GM19023 (cell line): ENCODE measurements around the gene SELENBP1.
A peak's percentile ranks its signal among the peaks of the same experiment; 100 is the strongest.
"Not testable (repeated sequence)": the region's sequence is repeated elsewhere in the genome, so short reads cannot be mapped to it uniquely, and the experiment has no call there.

Source experiments
- ATAC-seq: cut with Tn5 transposase; IDR thresholded peaks from one replicate; pipeline ENCODE4 v1.9.1; 2021; ENCODE audit warnings: mild to moderate bottlenecking, moderate library complexity; ENCODE audit not compliant: unreplicated experiment

The SELENBP1 gene

GRCh38 chr1:151372058-151372934 lies at the start of gene SELENBP1:
Gene SELENBP1 (minus strand): TSS chr1:151372705. CDS start chr1:151372641, 64 bp downstream.
- no peak for ATAC-seq

DNA sequence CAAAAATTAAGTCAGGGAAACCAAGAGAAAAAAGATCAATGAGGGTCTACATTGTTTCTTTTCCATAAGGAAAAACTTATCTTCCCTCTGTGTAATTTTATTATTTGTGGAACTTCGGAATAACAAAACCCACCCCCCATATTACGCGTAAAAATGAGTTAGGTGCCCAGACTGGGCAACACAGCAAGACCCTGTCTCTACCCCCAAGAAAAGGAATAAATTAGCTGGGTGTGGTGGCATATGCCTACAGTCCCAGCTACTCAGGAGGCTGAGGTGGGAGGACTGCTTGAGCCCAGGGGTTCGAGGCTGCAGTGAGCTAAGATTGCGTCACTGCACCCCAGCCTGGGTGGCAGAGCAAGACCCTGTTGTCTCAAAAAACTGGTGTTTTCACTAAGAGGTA lies 47.3 kb upstream of the SELENBP1 start:
- no peak for ATAC-seq

- no peak for ATAC-seq
These were observed 45.6 kb upstream of the SELENBP1 start for GRCh38 chr1:151418081-151418480.

DNA sequence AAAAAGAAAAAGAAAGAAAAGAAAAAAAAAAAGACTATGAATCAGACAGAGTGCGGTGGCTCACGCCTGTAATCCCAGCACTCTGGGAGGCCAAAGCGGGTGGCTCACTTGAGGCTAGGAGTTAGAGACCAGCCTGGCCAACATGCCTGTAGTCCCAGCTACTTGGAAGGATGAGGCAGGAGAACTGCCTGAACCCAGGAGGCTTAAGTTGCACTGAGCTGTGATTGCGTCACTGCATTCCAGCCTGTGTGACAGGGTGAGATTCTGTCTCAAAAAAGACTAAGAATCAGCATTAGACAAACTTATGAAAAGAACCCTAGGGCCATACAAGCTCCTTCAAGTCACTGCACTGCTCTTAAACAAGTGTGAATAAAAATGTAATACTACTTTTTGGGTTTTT lies 43.7 kb upstream of the SELENBP1 start:
- no peak for ATAC-seq

DNA sequence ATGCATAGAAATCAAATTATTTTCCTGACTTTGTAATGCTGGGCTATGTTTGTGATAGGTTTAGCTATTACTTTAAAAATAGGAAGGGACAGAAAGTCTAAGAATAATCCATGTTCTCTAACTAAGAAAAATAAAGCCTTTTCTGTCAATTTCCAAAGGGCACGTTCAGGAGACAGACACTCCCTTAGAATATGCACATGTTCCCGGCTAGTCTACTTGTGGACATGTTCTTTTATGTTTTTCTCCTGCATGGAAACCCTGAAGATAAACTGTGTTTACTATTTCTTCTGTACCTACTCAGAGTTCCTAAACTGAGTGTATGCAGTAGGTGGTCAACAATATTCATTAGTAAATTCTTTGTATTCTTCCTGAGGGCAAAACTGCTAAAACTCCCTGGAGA lies 39.4 kb upstream of the SELENBP1 start:
- no peak for ATAC-seq

DNA sequence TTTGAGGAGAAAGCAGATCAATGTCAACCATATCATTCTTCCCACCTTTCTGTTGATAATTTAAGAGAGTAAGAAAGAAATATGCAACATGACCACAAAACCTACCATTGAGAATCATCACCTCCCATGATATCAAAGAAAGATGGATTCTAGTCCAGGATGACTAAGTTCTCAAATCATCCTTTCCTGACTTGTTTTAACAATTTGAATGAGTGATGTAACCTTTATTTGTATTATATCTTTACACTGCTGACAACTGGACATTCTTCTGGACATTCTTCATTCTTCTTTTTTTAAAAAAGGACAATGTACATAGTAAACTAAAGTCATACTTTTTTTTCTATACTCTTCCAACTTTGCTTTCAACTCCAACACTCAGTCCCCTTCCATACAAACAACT lies 36.4 kb upstream of the SELENBP1 start:
- ATAC-seq = no peak

- no peak for ATAC-seq
These were observed 34.8 kb upstream of the SELENBP1 start for GRCh38 chr1:151407304-151407703.

- ATAC-seq = no peak
These were observed 33.7 kb upstream of the SELENBP1 start for GRCh38 chr1:151406176-151406575.

- ATAC-seq = no peak
These were observed 32.9 kb upstream of the SELENBP1 start for GRCh38 chr1:151405187-151405951.

- no peak for ATAC-seq
These were observed 31.1 kb upstream of the SELENBP1 start for GRCh38 chr1:151403612-151404011.

DNA sequence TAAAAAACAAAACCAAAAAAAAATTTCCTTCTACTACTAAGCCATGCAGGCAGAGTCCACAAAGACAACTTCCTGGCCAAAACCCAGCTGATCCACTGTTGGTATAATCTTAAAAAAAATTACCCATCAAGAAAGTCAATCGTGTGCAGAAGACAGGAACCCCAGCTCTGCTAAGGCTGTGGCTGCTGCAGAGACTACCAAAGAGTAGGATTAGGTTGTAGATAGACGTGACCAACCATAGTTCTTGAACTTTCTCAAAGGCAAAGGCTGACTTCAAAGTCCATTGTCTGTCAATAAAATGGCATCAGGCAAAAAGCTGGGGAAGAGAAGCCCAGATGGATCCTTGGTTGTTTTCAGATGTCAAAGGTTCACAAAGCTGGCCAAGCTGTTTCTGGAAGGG lies 30.3 kb upstream of the SELENBP1 start:
- ATAC-seq = no peak

- no peak for ATAC-seq
These were observed 29.4 kb upstream of the SELENBP1 start for GRCh38 chr1:151401860-151402259.

- ATAC-seq = no peak
These were observed 28.8 kb upstream of the SELENBP1 start for GRCh38 chr1:151401125-151401788.

DNA sequence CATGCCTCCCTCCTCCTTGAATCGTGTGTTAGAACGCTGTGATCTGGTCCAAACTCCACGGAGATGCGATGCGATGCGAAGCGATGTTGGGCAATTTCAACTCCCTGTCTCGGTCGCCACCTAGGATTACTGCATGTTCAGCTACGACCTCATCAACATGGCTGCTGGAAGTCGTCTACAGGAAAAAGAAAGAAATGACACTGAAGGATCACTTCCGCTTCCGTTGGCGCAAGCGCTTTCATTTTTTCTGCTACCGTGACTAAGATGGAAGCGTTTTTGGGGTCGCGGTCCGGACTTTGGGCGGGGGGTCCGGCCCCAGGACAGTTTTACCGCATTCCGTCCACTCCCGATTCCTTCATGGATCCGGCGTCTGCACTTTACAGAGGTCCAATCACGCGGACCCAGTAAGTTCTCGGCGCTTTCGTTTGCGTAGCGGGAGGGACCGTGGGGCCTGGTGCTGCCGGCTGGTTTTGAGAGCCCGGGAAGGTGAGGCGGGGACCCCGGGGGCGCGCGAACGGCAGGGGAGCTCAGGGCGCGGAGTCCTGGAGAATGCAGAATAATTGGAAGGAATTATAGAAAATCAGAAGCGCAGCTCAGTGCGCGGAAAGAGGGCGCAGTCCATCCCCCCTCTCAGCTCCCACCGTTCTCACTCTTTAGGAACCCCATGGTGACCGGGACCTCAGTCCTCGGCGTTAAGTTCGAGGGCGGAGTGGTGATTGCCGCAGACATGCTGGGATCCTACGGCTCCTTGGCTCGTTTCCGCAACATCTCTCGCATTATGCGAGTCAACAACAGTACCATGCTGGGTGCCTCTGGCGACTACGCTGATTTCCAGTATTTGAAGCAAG lies 27.0 kb upstream of the SELENBP1 start, which contains the start of gene PSMB4:
TSS of gene PSMB4 (plus strand) at position 250 of the 848 bp plus-strand sequence. CDS start at position 265, 15 bp downstream.
- ATAC-seq = peak; percentile 78

- not testable (repeated sequence) for ATAC-seq
These were observed 23.8 kb upstream of the SELENBP1 start for GRCh38 chr1:151396265-151396664.

- ATAC-seq = no peak
These were observed 21.1 kb upstream of the SELENBP1 start for GRCh38 chr1:151393583-151393982.

GRCh38 chr1:151391079-151391563 lies 18.6 kb upstream of the SELENBP1 start:
- ATAC-seq = no peak

DNA sequence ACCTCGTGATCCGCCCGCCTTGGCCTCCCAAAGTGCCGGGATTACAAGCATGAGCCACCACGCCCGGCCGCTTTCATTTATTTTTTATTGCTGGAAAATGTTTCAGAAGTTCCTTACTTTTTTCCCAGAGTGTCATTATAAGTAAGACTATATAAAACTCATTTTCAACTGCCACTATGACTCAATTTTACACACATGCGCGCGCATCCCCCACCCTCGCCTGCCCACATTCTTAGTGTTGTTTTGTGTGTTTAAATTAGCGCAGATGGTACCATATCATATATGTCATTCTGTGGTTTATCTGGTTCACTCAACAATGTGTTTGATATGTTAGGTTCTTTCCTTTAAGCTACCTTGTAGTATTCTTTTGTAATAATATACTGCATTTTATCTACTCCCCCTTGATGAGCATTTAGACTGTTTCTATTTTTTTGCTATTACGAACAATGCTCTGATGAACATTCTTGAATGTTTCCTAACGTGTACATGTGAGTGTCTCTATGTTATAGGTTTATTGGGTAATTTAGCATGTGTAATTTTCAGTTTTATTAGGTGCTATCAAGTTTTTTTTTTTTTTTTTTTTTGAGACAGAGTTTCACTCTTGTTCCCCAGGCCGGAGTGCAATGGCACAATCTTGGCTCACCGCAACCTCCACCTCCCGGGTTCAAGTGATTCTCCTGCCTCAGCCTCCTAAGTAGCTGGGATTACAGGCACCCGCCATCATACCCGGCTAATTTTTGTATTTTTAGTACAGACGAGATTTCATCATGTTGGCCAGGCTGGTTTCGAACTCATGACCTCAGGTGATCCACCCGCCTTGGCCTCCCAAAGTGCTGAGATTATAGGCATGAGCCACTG lies 17.9 kb upstream of the SELENBP1 start:
- ATAC-seq = not testable (repeated sequence)

- ATAC-seq = no peak
These were observed 13.5 kb upstream of the SELENBP1 start for GRCh38 chr1:151386002-151386401.
